IPS-NIHi7 (cell line): ENCODE results near the gene COMTD1.
A peak's percentile ranks its signal among the peaks of the same experiment; 100 is the strongest.
"Not testable (repeated sequence)": the region's sequence is repeated elsewhere in the genome, so short reads cannot be mapped to it uniquely, and the experiment has no call there.

Source experiments
- DNase-seq: peaks from one replicate; pipeline ENCODE4 v3.0.0; 2012; ENCODE audit warnings: mixed read lengths; ENCODE audit errors: extremely low spot score

COMTD1 gene

DNA sequence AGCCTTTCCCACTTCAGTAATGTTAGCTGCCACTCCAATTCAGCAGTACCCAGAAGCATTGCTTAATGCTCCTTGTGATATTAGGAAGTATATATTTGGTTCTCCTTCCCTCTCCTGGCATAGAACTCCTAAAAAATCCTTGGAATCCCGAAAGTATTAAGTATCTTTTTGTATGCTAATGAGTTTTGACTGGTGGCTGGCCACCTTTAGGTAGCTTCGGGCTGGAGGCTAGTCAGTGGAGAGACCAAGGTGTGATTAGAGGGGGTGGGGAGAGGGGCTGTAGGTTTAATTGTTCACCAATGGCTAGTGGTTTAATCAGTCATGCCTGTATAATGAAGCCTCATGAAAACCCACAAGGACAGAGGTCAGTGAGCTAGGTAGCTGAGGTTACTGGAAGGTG lies 12.2 kb downstream of the COMTD1 start:
- DNase-seq = peak; percentile 58

DNA sequence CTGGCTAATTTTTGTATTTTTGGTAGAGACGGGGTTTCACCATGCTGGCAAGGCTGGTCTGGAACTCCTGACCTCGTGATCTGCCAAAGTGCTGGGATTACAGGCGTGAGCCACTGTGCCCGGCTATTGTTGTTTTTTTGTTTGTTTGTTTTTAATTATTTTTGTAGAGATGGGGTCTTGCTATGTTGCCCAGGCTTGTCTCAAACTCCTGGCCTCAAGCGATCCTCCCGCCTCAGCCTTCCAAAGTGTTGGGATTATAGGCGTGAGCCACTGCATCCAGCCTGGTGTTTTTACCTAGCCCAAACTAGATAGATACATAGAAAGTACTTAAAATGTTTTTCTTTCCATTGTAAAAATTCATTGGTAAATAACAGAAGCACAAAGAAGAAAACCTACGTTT lies 14.3 kb downstream of the COMTD1 start:
- DNase-seq = not testable (repeated sequence)

DNA sequence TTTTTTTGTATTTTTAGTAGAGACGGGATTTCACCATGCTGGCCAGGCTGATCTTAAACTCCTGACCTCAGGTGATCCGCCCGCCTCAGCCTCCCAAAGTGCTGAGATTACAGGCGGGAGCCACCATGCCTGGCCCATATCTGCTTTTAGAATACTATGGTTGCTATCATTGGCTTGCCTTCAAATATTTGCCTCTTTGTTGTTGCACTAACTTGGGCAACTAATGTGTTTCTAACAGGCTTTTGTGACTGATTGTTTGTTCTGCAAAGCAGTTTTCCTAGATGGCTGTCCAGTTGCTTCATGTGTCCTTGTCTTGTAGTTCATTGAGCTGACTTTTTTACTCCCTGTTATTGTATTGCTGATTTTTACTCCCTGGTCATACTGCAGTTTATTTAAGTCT lies 15.5 kb downstream of the COMTD1 start:
- DNase-seq = no peak

- no peak for DNase-seq
Measured at GRCh38 chr10:75212343-75212742, 23.4 kb downstream of the COMTD1 start.

DNA sequence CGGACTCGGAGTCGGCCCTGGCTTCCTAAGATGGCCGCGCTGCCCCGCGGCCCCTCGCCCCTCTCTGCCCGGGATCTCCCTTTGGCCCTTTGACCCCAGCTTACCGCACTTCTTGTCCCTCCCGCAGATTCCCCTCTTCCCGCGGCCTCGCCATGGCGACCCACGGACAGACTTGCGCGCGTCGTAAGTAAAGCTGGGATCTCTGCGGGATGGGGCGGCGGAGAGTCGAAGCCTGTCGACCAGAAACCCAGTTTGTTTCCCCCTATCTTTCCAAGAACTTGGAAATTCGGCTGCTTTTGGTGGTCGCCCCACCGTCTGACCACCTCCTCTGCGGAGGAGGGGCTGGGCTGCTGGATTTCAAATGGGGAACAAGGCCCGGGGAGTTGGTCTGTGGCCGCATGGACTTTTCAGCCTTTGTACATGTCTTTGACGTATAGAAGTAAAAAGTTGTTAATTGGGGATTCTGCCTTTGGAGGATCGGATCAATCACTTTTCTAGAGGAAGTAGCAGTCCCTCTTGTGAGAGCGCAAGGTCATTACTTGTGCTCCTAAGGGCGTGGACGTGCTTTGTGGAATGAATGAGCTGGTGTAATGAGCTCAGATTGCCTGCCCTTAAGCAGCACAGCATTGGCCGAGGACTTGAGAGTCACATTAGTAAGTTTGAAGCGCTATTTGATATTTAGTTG lies 24.6 kb downstream of the COMTD1 start:
- peak; percentile 40 for DNase-seq

GRCh38 chr10:75210282-75211006 lies 25.3 kb downstream of the COMTD1 start, which contains the start of gene VDAC2:
TSS of gene VDAC2 (plus strand) at chr10:75210796. CDS start at chr10:75211159, 363 bp downstream.
- peak; percentile 85 for DNase-seq

- no peak for DNase-seq
Measured at GRCh38 chr10:75209921-75210281, 25.9 kb downstream of the COMTD1 start.

GRCh38 chr10:75209086-75209920 lies 26.5 kb downstream of the COMTD1 start:
- no peak for DNase-seq

DNA sequence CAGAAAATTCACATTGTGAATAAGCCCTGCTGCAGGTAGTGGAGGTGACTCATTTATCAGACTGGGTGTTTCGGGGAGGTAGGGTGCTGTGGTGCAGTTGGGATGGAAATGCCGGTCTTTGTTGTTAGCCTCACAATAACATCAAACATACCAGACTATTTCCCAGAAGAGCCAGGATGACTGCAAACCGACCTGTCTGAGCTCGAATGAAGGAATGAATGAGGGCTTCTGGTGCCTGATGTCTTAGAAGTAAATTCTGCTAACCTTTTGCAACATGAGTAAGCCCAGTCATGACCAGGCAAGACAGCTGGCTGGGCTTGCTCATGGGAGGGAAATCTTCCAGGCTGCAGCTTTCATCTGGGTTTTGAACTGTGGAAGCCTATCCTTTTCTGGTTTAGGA lies 27.6 kb downstream of the COMTD1 start:
- no peak for DNase-seq

GRCh38 chr10:75207857-75208144 lies 28.0 kb downstream of the COMTD1 start:
- no peak for DNase-seq

DNA sequence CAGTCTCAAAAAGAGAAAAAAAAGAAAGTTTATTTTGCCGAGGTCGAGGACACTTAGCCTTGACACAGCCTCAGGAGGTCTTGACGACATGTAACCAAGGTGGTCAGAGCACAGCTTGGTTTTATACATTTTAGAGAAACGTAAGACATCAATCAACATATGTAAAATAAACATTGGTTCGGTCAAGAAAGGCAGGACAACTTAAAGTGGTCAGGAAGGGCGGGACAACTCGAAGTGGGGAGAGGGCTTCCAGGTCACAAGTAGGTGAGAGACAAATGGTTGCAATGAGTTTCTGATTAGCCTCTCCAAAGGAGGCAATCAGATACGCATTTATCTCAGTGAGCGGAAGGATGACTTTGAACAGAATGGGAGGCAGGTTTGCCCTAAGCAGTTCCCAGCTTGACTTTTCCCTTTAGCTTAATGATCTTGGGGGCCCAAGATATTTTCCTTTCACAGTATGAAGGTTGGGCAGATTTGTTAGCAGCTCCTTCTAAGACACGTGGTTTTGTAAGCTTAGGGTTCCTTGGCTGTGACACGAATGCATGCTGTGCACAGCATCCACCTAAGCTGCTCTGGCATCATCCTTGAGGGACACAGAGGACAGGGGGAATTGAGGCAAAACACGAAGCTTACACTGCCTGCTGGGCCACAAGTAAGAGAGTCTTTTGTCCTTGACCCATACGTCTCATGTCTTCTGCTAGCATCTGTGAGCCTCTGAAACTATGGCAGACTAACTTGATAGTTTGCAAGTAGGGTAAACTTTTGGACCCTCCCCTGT lies 28.5 kb downstream of the COMTD1 start:
- DNase-seq = no peak

DNA sequence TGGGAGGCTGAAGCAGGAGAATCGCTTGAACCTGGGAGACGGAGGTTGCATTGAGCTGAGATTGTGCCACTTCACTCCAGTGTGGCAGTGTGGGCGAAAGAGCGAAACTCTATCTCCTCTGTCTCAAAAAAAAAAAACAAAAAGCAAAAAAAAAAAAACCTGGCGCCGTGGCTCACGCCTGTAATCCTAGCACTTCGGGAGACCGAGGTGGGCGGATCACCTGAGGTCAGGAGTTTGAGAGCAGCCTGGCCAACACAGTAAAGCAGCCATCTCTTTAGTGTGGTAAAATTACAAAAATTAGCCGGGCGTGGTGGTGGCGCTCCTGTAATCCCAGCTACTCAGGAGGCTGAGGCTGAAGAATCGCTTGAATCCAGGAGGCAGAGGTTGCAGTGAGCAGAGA lies 29.1 kb downstream of the COMTD1 start:
- not testable (repeated sequence) for DNase-seq

GRCh38 chr10:75205908-75206307 lies 29.8 kb downstream of the COMTD1 start:
- no peak for DNase-seq

DNA sequence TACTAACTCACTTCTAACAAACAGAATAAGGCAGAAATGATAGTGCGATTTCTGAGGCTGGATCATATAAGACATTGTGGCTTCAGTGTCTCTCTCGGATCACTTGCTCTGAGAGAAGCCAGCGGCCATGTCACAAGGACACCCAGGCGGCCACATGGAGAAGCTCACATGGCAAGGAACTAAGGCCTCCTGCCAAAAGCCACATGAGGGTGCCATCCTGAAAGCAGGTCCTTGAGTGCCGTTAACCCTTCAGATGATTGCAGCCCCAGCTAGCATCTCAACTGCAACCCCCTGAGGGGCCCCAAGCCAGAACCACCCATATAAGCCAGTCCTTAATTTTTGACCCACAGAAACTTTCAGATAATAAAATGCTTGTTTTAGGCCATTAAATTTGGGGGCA lies 32.0 kb downstream of the COMTD1 start:
- DNase-seq = no peak

- not testable (repeated sequence) for DNase-seq
Measured at GRCh38 chr10:75203046-75203620, 32.6 kb downstream of the COMTD1 start.

DNA sequence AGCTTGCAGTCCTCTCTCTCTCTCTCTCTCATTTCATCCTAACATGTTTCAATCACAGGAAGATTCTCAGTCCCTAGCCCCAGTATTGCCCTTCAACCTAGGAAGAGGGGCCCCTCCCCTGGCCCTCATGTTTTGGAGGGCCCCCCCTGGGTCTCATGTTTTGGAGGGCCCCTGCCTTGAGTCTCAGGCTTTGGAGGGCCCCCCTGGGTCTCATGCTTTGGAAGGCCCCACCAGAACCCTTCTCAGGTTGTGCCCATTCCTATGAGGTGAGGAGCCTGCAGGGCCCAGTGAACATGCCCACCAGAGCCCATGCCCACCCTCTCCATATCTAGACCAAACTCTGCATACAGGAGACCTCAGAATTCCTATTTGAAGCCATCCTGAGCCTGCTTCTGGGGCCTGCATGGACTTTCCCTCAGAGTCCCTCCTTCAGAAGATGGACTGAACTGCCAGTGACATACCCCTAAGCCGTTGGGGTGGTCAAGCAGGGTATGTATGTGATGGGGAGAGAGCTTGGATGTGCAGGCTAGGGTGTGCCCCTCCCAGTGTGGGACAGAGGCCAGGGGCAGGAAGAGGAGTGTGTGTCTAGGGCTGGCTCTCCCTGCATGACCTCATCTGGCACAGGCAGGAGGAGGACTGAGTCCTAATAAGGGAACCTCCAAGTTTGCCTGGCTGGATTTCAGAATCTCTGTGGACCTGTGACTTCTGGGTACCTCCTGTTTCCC lies 33.3 kb downstream of the COMTD1 start:
- DNase-seq = no peak

GRCh38 chr10:75201793-75202307 lies 33.9 kb downstream of the COMTD1 start:
- DNase-seq = no peak

GRCh38 chr10:75199949-75200348 lies 35.8 kb downstream of the COMTD1 start:
- not testable (repeated sequence) for DNase-seq

- no peak for DNase-seq
Measured at GRCh38 chr10:75197906-75198305, 37.9 kb downstream of the COMTD1 start.

GRCh38 chr10:75197066-75197465 lies 38.7 kb downstream of the COMTD1 start:
- no peak for DNase-seq
